ENCODE data around the gene RASSF7. TPM values are rescaled to one million over a fixed set of nuclear protein-coding genes. Genes with fewer than 3 reads are reported as not detected.

The RASSF7 gene
- total and polyA plus RNA-seq, 2 donors (not counting 3 experiments of a cell fraction or from before 2014, with no cell fraction given), result 14.1 to 19.9 TPM

GRCh38 chr11:568306-569157 is 7.8 kb downstream of the RASSF7 start:
- H3K4me1 ChIP-seq (ENCODE audit: control insufficient read depth, extremely low read depth, insufficient read depth, low read length), result peaks cover 11% of the 10 kb centered on the region
- peaks cover 0 to 2% of the 10 kb centered on the region in 2 experiments for H3K36me3 ChIP-seq (ENCODE audit: control insufficient read depth in 2 of 2, extremely low read depth in 1 of 2, insufficient read depth in 2 of 2, low read length in 2 of 2)
- peak overlapping the region; percentile 32 for H3K27ac ChIP-seq (ENCODE audit: insufficient read depth, low read depth, low read length)
- peak overlapping the region; percentile 53 to 62 (median 60) for H3K4me3 ChIP-seq (replicated peaks in 1 of 3; ENCODE audit: insufficient read depth in 1 of 3, low read depth in 1 of 3, low read length in 3 of 3)
- no peaks in the 10 kb centered on the region for H3K9me3 ChIP-seq (replicated peaks; ENCODE audit: control insufficient read depth, insufficient read depth, low read length)
- TF ChIP-seq POLR2AphosphoS5 (IDR thresholded peaks at IDR 0.05; ENCODE audit: insufficient read depth, low read depth, low read length), result peak; percentile 92
- TF ChIP-seq POLR2A (IDR thresholded peaks at IDR 0.05; ENCODE audit: low read depth, low read length), result peak; percentile 63
- no peak for TF ChIP-seq EZH2 (IDR thresholded peaks at IDR 0.05; ENCODE audit: borderline replicate concordance, low read depth, low read length, severe bottlenecking)
- POLR2A ChIA-PET, result interaction anchor here (0.7 kb wide), 1 partner anchor 47 kb away, joined by 3 read pairs; no protein-coding TSS in a partner anchor
- dilution Hi-C loops (cut with MboI; ENCODE audit: extremely low pct_ligation_motif_present, low sequenced_read_pairs), result no loop called here
- H3K79me2 ChIP-seq (ENCODE audit: control insufficient read depth, insufficient read depth, low read length), result no peaks in the 10 kb centered on the region
- peak overlapping the region; percentile 71 for H3K4me2 ChIP-seq (ENCODE audit: insufficient read depth, low read length)
- FAIRE-seq (peak; percentile 92), DNase-seq (ENCODE audit: low read depth, low spot score) (peak; percentile 93)
- H3K27me3 ChIP-seq (ENCODE audit: control insufficient read depth in 2 of 2, insufficient read depth in 2 of 2, low read length in 2 of 2), result no peaks in the 10 kb centered on the region
- BruUV-seq (replicated peaks), result TSS peak; percentile 52
- peak overlapping the region; percentile 85 for H2AFZ ChIP-seq (ENCODE audit: low read depth, low read length)
- CTCF ChIA-PET, result interaction anchor here (1.8 kb wide), 1 partner anchor 14 kb away, joined by 6 read pairs; no protein-coding TSS in a partner anchor
- no peaks in the 10 kb centered on the region for H4K20me1 ChIP-seq (replicated peaks; ENCODE audit: control insufficient read depth, extremely low read depth, insufficient read depth, low read length)
- H3K9me1 ChIP-seq (replicated peaks; ENCODE audit: control insufficient read depth, extremely low read depth, insufficient read depth, low read length), result no peaks in the 10 kb centered on the region
- intact Hi-C loops (cut with micrococcal nuclease), result no loop called here
- H3K9ac ChIP-seq (replicated peaks; ENCODE audit: extremely low read depth, insufficient read depth, low read length), result peak overlapping the region; percentile 71

- H2AFZ ChIP-seq (ENCODE audit: low read depth, low read length), result peak overlapping the region; percentile 79
- DNase-seq (ENCODE audit: low read depth, low spot score), result no peak
- no peaks in the 10 kb centered on the region for H3K9me3 ChIP-seq (replicated peaks; ENCODE audit: control insufficient read depth, insufficient read depth, low read length)
- ChIA-PET POLR2A (no interaction called here), CTCF (interaction anchor here (1.8 kb wide), 1 partner anchor 14 kb away, joined by 6 read pairs; no protein-coding TSS in a partner anchor)
- H4K20me1 ChIP-seq (replicated peaks; ENCODE audit: control insufficient read depth, extremely low read depth, insufficient read depth, low read length), result no peaks in the 10 kb centered on the region
- peak overlapping the region; percentile 71 for H3K9ac ChIP-seq (replicated peaks; ENCODE audit: extremely low read depth, insufficient read depth, low read length)
- H3K4me3 ChIP-seq (replicated peaks in 1 of 3; ENCODE audit: insufficient read depth in 1 of 3, low read depth in 1 of 3, low read length in 3 of 3), result peak overlapping the region; percentile 36 to 62 (median 60)
- no peaks in the 10 kb centered on the region for H3K9me1 ChIP-seq (replicated peaks; ENCODE audit: control insufficient read depth, extremely low read depth, insufficient read depth, low read length)
- H3K27ac ChIP-seq (ENCODE audit: insufficient read depth, low read depth, low read length), result peak overlapping the region; percentile 32
- peaks cover under 1 to 2% of the 10 kb centered on the region in 2 experiments for H3K27me3 ChIP-seq (ENCODE audit: control insufficient read depth in 2 of 2, insufficient read depth in 2 of 2, low read length in 2 of 2)
- H3K4me2 ChIP-seq (ENCODE audit: insufficient read depth, low read length), result peak overlapping the region; percentile 71
- no peak for FAIRE-seq
- no TSS peak for BruUV-seq (replicated peaks)
- H3K4me1 ChIP-seq (ENCODE audit: control insufficient read depth, extremely low read depth, insufficient read depth, low read length), result peaks cover 11% of the 10 kb centered on the region
- no peaks in the 10 kb centered on the region for H3K79me2 ChIP-seq (ENCODE audit: control insufficient read depth, insufficient read depth, low read length)
- dilution Hi-C loops (cut with MboI; ENCODE audit: extremely low pct_ligation_motif_present, low sequenced_read_pairs) (no loop called here), intact Hi-C loops (cut with micrococcal nuclease) (no loop called here)
- no peaks in the 10 kb centered on the region for H3K36me3 ChIP-seq (ENCODE audit: control insufficient read depth in 2 of 2, extremely low read depth in 1 of 2, insufficient read depth in 2 of 2, low read length in 2 of 2)
- TF ChIP-seq JUN (IDR thresholded peaks at IDR 0.05; ENCODE audit: borderline replicate concordance, insufficient read depth, insufficient read length, low read depth) (no peak), POLR2A (IDR thresholded peaks at IDR 0.05; ENCODE audit: low read depth, low read length) (no peak), POLR2AphosphoS5 (IDR thresholded peaks at IDR 0.05; ENCODE audit: insufficient read depth, low read depth, low read length) (no peak), MYC (IDR thresholded peaks at IDR 0.05; ENCODE audit: low read depth, low read length) (no peak), FOS (IDR thresholded peaks at IDR 0.05; ENCODE audit: borderline replicate concordance, insufficient read depth, low read length) (no peak), CTCF (IDR thresholded peaks at IDR 0.05; ENCODE audit: extremely low read depth in 1 of 2, insufficient read depth in 1 of 2, low read depth in 1 of 2, low read length in 2 of 2) (no peak), EZH2 (IDR thresholded peaks at IDR 0.05; ENCODE audit: borderline replicate concordance, low read depth, low read length, severe bottlenecking) (no peak), GATA2 (IDR thresholded peaks at IDR 0.05; ENCODE audit: insufficient read depth, insufficient read length, low read depth, low read length) (no peak), MAX (IDR thresholded peaks at IDR 0.05; ENCODE audit: insufficient read depth, insufficient read length) (no peak)
These were observed 8.6 kb downstream of the RASSF7 start for GRCh38 chr11:569158-569885.
